MCF 10A (cell line): ENCODE measurements around the gene CEL. TPM values are rescaled to one million over a fixed set of nuclear protein-coding genes. Genes with fewer than 3 reads are reported as not detected.

Experiments
- BruUV-seq: library from RNA; stranded (reverse); fragments of 400-500 nt; replicated peaks from 2 replicates; lab custom pipeline; 2021; lab: Mats Ljungman, UMichigan
- CTCF ChIA-PET: fragments of 300-600 bp; sonication (Branson Sonifier 250); formaldehyde crosslinking; extraction: SDS; loops from one replicate; lab custom pipeline; 2021; ENCODE audit warnings: antibody characterized with exemption, inconsistent platforms; lab: Yijun Ruan, JAX
- POLR2A ChIA-PET: fragments of 300-600, 350-650 bp; sonication (Branson Sonifier 250); formaldehyde crosslinking; extraction: SDS; loops from one replicate; lab custom pipeline; 2020; ENCODE audit warnings: antibody characterized with exemption, inconsistent platforms; lab: Yijun Ruan, JAX
- DNase-seq: peaks from one replicate; pipeline ENCODE4 v3.0.0-alpha.2; 2018; ENCODE audit not compliant: unreplicated experiment
- H3K27ac Mint-ChIP-seq: one replicate; pipeline ENCODE4 v1.8.0; 2022; ENCODE audit warnings: mild to moderate bottlenecking, low read depth, mixed read lengths; ENCODE audit not compliant: unreplicated experiment
- H3K27me3 Mint-ChIP-seq: one replicate; pipeline ENCODE4 v1.8.0; 2022; ENCODE audit warnings: mixed read lengths; ENCODE audit not compliant: insufficient read depth, unreplicated experiment
- H3K36me3 Mint-ChIP-seq: one replicate; pipeline ENCODE4 v1.8.0; 2022; ENCODE audit warnings: mild to moderate bottlenecking, moderate library complexity, mixed read lengths; ENCODE audit not compliant: insufficient read depth, unreplicated experiment
- H3K4me1 Mint-ChIP-seq: one replicate; pipeline ENCODE4 v1.8.0; 2022; ENCODE audit warnings: mixed read lengths; ENCODE audit not compliant: insufficient read depth, unreplicated experiment
- H3K4me3 Mint-ChIP-seq: one replicate; pipeline ENCODE4 v1.8.0; 2022; ENCODE audit warnings: mild to moderate bottlenecking, moderate library complexity, mixed read lengths; ENCODE audit not compliant: unreplicated experiment
- H3K9me3 Mint-ChIP-seq: one replicate; pipeline ENCODE4 v1.8.0; 2022; ENCODE audit warnings: mixed read lengths; ENCODE audit not compliant: unreplicated experiment
- CTCF ChIP-seq: fragments of 200-600 bp; IDR thresholded peaks from one replicate; pipeline ENCODE4 v1.8.0; 2022; ENCODE audit warnings: antibody characterized with exemption, mild to moderate bottlenecking; ENCODE audit not compliant: unreplicated experiment
- intact Hi-C: fragments of 100-400 bp; cut with micrococcal nuclease; formaldehyde crosslinking; loops from 2 replicates; pipeline ENCODE4 v1.14.1; 2022
- total RNA-seq: library from RNA; stranded (reverse); gene quantifications from 2 replicates; pipeline ENCODE4 v1.2.3, GENCODE V29; 2022

Gene CEL
- total RNA-seq, 1 experiment from 2014 or later = 1.9 TPM

- TF ChIP-seq CTCF = no peak
- Mint-ChIP-seq H3K4me1 (peaks cover 8% of the 10 kb centered on the region), H3K9me3 (no peaks in the 10 kb centered on the region), H3K27ac (no peak overlapping the region), H3K4me3 (no peak overlapping the region), H3K27me3 (no peaks in the 10 kb centered on the region), H3K36me3 (peaks cover 12% of the 10 kb centered on the region)
- ChIA-PET CTCF (interaction anchor here (0.6 to 2.2 kb wide), 2 partner anchors 119 to 347 kb away, joined by 6 read pairs; no protein-coding TSS in a partner anchor), POLR2A (interaction anchor here (0.6 kb wide), 1 partner anchor 82 kb away, joined by 3 read pairs; no protein-coding TSS in a partner anchor)
- no peak for DNase-seq
- no TSS peak for BruUV-seq
- intact Hi-C loops = no loop called here
Measured at GRCh38 chr9:133027134-133027533, 34.6 kb upstream of the CEL start.

GRCh38 chr9:133028221-133028620 is 33.6 kb upstream of the CEL start:
- ChIA-PET CTCF (interaction anchor here (1.2 kb wide), 1 partner anchor 119 kb away, joined by 4 read pairs; no protein-coding TSS in a partner anchor), POLR2A (no interaction called here)
- Mint-ChIP-seq H3K36me3 (peaks cover 12% of the 10 kb centered on the region), H3K27me3 (no peaks in the 10 kb centered on the region), H3K9me3 (no peaks in the 10 kb centered on the region), H3K4me1 (peaks cover 15% of the 10 kb centered on the region), H3K4me3 (no peak overlapping the region), H3K27ac (no peak overlapping the region)
- TSS peak; percentile 13 for BruUV-seq
- intact Hi-C loops = no loop called here
- no peak for TF ChIP-seq CTCF
- DNase-seq = no peak

GRCh38 chr9:133029994-133030316 is 31.8 kb upstream of the CEL start:
- no peaks in the 10 kb centered on the region for H3K9me3 Mint-ChIP-seq

More at GRCh38 chr9:133029994-133030316, 31.8 kb upstream of the CEL start:
- peak overlapping the region; percentile 99 for H3K4me3 Mint-ChIP-seq
- CTCF ChIA-PET = interaction anchor here (0.6 to 4.7 kb wide), 6 partner anchors 8 to 305 kb away, joined by 3 to 39 read pairs (median 4); no protein-coding TSS in a partner anchor
- peak overlapping the region; percentile 99 for H3K27ac Mint-ChIP-seq
- POLR2A ChIA-PET = interaction anchor here (0.6 to 4.0 kb wide), 35 partner anchors 8 to 1530 kb away, joined by 3 to 41 read pairs (median 5); partner anchors contain the start of genes CACFD1, DDX31, GTF3C4 and REXO4
- H3K4me1 Mint-ChIP-seq = peaks cover 23% of the 10 kb centered on the region
- H3K27me3 Mint-ChIP-seq = no peaks in the 10 kb centered on the region
- TSS peak; percentile 92 for BruUV-seq
- TF ChIP-seq CTCF = no peak
- no peak for DNase-seq
- intact Hi-C loops = loop anchor here (5.0 kb wide), 1 partner anchor 117 kb away; no protein-coding TSS in a partner anchor
- peaks cover 12% of the 10 kb centered on the region for H3K36me3 Mint-ChIP-seq
